DND-41 (cell line): Measurements from ENCODE around the gene MEGF9.

Experiments
- ATAC-seq: fragments of 200-7000 bp; cut with Tn5 transposase; 3 replicates; pipeline ENCODE4 v1.9.1; 2021; ENCODE audit warnings: low read depth; ENCODE audit not compliant: insufficient read depth
- DNase-seq: peaks from one replicate; pipeline ENCODE4 v3.0.0-alpha.2; 2020
- H2AFZ ChIP-seq: 2 replicates; pipeline ENCODE4 v1.6.0; 2012; ENCODE audit warnings: low read depth, low read length
- H3K27ac ChIP-seq: 2 replicates; pipeline ENCODE4 v1.5.1; 2012; ENCODE audit warnings: low read length, inconsistent platforms
- H3K27me3 ChIP-seq: fragments of 200-600 bp; sonication (generic); 2 replicates; pipeline ENCODE4 v1.6.0; 2012; ENCODE audit warnings: low read length, mild to moderate bottlenecking, inconsistent platforms; ENCODE audit not compliant: insufficient read depth, poor library complexity
- H3K36me3 ChIP-seq: 2 replicates; pipeline ENCODE4 v1.5.1; 2012; ENCODE audit warnings: low read length, inconsistent platforms; ENCODE audit not compliant: insufficient read depth
- H3K4me1 ChIP-seq: 2 replicates; pipeline ENCODE4 v1.5.1; 2012; ENCODE audit warnings: mild to moderate bottlenecking, low read length; ENCODE audit not compliant: insufficient read depth
- H3K4me2 ChIP-seq: 2 replicates; pipeline ENCODE4 v1.6.0; 2012; ENCODE audit warnings: mild to moderate bottlenecking, moderate library complexity, low read length, inconsistent platforms; ENCODE audit not compliant: insufficient read depth
- H3K4me3 ChIP-seq, 2 experiments: fragments of 200-600 bp in 1 of 2; shearing (Covaris generic) in 1 of 2; 2 replicates each; pipeline ENCODE4 v1.5.1; 2012 to 2016; ENCODE audit warnings: inconsistent platforms in 2 of 2, low read length in 2 of 2, mild to moderate bottlenecking in 2 of 2, low read depth in 1 of 2, moderate library complexity in 1 of 2
- H3K79me2 ChIP-seq: 2 replicates; pipeline ENCODE4 v1.6.0; 2012; ENCODE audit warnings: low read length, inconsistent platforms; ENCODE audit not compliant: insufficient read depth
- H3K9ac ChIP-seq: 2 replicates; pipeline ENCODE4 v1.6.0; 2012; ENCODE audit warnings: low read depth, mild to moderate bottlenecking, inconsistent platforms, low read length, moderate library complexity
- H3K9me3 ChIP-seq: 2 replicates; pipeline ENCODE4 v1.5.1; 2012; ENCODE audit warnings: low read length, moderate library complexity, mild to moderate bottlenecking, inconsistent platforms; ENCODE audit not compliant: insufficient read depth, severe bottlenecking
- H4K20me1 ChIP-seq: 2 replicates; pipeline ENCODE4 v1.6.0; 2012; ENCODE audit warnings: low read length; ENCODE audit not compliant: insufficient read depth
- CTCF ChIP-seq: IDR thresholded peaks from 2 replicates; pipeline ENCODE4 v1.5.1; 2012; ENCODE audit warnings: borderline replicate concordance, low read length, moderate library complexity, mild to moderate bottlenecking; ENCODE audit not compliant: poor library complexity, severe bottlenecking; ENCODE audit errors: extremely low read depth
- EZH2 ChIP-seq: IDR thresholded peaks from 3 replicates; pipeline ENCODE4 v1.6.1; 2012; ENCODE audit warnings: borderline replicate concordance, low read depth, mild to moderate bottlenecking, moderate library complexity, low read length, inconsistent platforms; ENCODE audit not compliant: severe bottlenecking

The MEGF9 gene

GRCh38 chr9:120626512-120626911, 87.8 kb downstream of the MEGF9 start:
- no peak overlapping the region for H3K4me2 ChIP-seq
- ATAC-seq (no peak), DNase-seq (no peak)
- no peaks in the 10 kb centered on the region for H3K9me3 ChIP-seq
- no peak overlapping the region for H3K4me3 ChIP-seq
- no peaks in the 10 kb centered on the region for H3K79me2 ChIP-seq
- TF ChIP-seq EZH2 (no peak), CTCF (no peak)
- no peaks in the 10 kb centered on the region for H3K36me3 ChIP-seq
- no peaks in the 10 kb centered on the region for H3K4me1 ChIP-seq
- no peak overlapping the region for H3K9ac ChIP-seq
- H4K20me1 ChIP-seq = no peaks in the 10 kb centered on the region
- no peaks in the 10 kb centered on the region for H3K27me3 ChIP-seq
- no peak overlapping the region for H2AFZ ChIP-seq
- no peak overlapping the region for H3K27ac ChIP-seq

GRCh38 chr9:120625222-120625621, 89.0 kb downstream of the MEGF9 start:
- Histone ChIP-seq H3K27me3 (no peaks in the 10 kb centered on the region), H3K36me3 (no peaks in the 10 kb centered on the region), H3K79me2 (no peaks in the 10 kb centered on the region), H3K27ac (no peak overlapping the region), H3K4me3 (no peak overlapping the region), H3K4me2 (no peak overlapping the region), H2AFZ (no peak overlapping the region), H3K9me3 (no peaks in the 10 kb centered on the region), H4K20me1 (no peaks in the 10 kb centered on the region), H3K4me1 (no peaks in the 10 kb centered on the region), H3K9ac (no peak overlapping the region)
- no peak for DNase-seq
- no peak for ATAC-seq
- TF ChIP-seq CTCF = no peak
- TF ChIP-seq EZH2 = no peak

GRCh38 chr9:120622790-120623189, 91.5 kb downstream of the MEGF9 start:
- DNase-seq = no peak
- Histone ChIP-seq H3K9ac (no peak overlapping the region), H2AFZ (no peak overlapping the region), H3K4me3 (no peak overlapping the region), H3K9me3 (no peaks in the 10 kb centered on the region), H4K20me1 (no peaks in the 10 kb centered on the region), H3K27me3 (no peaks in the 10 kb centered on the region), H3K4me2 (no peak overlapping the region), H3K4me1 (no peaks in the 10 kb centered on the region), H3K79me2 (no peaks in the 10 kb centered on the region), H3K27ac (no peak overlapping the region), H3K36me3 (no peaks in the 10 kb centered on the region)
- ATAC-seq = no peak
- TF ChIP-seq CTCF (no peak), EZH2 (no peak)

GRCh38 chr9:120621941-120622340, 92.3 kb downstream of the MEGF9 start:
- Histone ChIP-seq H3K9ac (no peak overlapping the region), H3K4me2 (no peak overlapping the region), H3K27me3 (no peaks in the 10 kb centered on the region), H3K9me3 (no peaks in the 10 kb centered on the region), H4K20me1 (no peaks in the 10 kb centered on the region), H3K4me1 (no peaks in the 10 kb centered on the region), H3K36me3 (no peaks in the 10 kb centered on the region), H3K27ac (no peak overlapping the region), H3K79me2 (no peaks in the 10 kb centered on the region), H2AFZ (no peak overlapping the region), H3K4me3 (no peak overlapping the region)
- TF ChIP-seq CTCF (no peak), EZH2 (no peak)
- DNase-seq (no peak), ATAC-seq (no peak)
